Colon (tissue), 2 donors: Measurements from ENCODE around the gene CERS4.
"Not testable (repeated sequence)": the region's sequence is repeated elsewhere in the genome, so short reads cannot be mapped to it uniquely, and the experiment has no call there.

ENCODE experiments used
- FAIRE-seq: peaks from 2 replicates; lab custom pipeline; 2012; peaks lifted over from hg19 to GRCh38; lab: Jason Lieb, UNC
- donor health status: control.
- donor health status: control.

The CERS4 gene

DNA sequence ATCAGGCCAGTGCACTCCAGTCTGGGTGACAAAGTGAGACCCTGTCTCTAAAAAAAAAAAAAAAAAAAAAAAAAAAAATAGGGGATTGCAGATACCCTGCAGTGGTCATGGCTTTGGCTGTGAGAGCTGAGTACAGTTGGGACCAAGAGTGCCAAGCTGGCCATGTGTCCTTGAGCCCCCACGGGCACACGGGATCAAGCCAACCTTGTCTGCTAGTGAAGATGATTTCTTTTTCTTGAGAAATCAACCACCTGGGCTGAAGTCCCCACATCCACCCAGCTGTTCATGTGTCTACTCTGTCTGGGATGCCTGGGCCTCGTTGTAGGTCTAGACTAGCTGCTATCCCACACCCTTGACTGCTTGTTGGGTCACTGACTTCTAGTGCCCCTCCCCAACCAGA, 34.0 kb downstream of the CERS4 start:
- FAIRE-seq = no peak

DNA sequence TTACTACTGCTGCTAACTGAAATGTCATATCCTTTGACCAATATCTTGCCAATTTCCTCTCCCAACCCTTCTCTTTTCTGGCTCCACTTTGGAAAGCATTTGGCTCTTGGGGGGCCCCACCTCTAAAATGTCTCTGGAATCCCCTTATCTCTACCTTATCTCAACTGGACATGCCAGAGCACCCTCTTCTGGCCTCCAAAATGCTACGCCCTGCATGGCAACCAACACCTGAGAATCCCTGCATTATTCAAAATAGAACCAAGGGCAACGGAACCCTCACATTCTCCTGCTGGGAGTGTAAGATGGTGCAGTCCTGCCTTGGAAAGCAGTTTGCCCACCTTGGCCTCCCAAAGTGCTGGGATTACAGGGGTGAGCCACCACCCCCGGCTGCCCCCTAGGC, 35.3 kb downstream of the CERS4 start:
- no peak for FAIRE-seq

DNA sequence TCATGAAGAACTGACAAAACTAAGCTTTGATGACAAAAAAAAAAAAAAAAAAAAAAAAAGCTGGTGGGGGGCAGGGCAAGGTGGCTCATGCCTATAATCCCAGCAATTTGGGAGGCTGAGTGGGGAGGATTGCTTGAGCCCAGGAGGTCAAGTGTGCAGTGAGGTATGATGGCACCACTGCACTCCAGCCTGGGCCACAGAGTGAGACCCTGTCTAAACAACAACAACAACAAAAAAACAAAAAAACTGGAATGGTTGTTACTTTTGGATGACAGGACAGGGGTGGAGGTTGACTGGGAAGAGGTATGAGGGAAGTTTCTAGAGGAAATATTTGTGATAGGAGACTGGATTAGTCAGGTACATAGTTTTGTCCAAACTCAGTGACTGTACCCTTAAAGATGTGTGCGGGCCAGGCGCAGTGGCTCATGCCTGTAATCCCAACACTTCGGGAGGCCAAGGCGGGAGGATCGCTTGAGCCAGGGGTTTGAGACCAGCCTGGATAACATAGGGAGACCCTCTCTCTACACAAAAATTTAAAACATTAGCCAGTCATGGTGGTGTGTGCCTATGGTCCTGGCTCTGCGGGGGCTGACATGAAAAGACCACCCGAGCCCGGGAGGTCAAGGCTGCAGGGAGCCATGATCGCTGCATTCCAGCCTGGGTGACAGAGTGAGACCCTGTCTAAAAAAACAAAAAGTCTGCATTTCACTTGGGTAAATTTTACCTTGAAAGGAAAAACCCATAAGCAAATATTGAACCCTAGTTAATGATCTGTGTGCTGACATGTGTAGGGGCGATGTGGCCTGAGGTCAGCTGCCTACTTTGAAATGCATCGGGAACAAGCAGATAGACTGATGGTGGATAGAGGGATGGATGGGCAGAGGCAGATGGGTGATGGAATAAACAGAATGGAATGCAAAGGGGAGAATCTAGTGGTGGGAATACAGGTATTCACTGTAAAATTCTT, 37.0 kb downstream of the CERS4 start:
- FAIRE-seq = no peak

DNA sequence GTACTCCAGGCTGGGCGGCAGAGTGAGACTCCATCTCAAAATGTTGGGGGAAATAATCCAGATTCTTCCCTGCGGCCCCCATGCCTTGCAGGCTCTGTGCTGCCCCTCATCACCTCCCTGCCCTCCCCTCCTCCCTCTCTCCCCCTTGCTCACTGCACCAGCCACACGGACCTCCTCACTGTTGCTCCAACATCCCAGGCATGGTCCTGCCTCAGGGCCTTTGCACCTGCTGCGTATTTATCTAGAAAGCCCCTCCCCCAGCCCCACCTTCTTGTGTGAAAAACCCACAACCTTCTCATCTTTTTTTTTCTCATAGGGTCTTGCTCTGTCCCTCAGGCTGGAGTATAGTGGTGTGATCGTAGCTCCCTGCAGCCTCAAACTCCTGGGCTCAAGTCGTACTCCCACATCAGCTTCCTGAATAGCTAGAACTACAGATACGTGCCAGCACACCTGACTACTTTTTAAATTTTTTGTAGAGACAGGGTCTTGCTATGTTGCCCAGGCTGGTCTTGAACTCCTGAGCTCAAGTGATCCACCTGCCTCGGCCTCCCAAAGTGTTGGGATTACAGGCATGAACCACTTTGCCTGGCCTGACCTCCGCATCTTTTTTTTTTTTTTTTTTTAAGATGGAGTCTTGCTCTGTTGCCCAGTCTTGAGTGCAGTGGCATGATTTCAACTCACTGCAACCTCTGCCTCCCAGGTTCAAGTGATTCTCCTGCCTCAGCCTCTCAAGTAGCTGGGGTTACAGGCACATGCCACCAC, 38.1 kb downstream of the CERS4 start:
- not testable (repeated sequence) for FAIRE-seq

DNA sequence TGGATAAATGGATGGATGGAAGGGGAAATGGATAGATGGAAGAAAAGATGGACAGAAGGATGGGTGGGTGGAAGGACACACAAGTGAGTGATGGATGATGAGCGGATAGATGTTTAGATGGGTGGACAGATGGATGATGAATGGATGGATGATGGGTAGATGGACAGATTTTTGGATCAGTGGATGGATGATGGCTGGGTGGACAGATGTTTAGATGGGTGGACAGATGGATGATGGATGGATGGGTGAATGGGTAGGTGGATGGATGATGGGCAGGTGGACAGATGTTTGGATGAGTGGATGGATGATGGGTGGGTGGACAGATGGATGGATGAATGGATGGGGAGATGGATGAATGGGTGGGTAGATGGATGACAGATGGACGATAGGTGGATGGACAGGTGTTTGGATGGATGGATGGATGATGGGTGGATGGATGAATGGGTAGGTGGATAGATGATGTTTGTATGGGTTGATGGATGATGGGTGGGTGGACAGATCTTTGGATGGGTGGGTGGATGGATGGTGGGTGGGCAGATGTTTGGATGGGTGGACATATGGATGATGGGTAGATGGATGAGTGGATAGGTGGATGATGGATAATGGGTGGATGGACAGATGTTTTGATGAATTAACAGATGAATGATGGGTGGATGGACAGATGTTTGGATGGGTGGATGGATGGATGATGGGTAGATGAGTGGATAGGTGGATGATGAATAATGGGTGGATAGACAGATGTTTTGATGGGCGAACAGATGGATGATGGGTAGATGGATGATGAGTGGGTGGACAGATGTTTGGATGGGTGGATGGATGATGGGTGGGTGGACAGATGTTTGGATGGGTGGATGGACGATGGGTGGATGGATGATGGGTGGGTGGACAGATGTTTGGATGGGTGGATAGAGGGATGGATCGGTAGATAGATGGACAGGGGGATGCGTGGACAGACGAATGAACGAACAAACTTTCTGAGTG, 39.5 kb downstream of the CERS4 start:
- FAIRE-seq = no peak

DNA sequence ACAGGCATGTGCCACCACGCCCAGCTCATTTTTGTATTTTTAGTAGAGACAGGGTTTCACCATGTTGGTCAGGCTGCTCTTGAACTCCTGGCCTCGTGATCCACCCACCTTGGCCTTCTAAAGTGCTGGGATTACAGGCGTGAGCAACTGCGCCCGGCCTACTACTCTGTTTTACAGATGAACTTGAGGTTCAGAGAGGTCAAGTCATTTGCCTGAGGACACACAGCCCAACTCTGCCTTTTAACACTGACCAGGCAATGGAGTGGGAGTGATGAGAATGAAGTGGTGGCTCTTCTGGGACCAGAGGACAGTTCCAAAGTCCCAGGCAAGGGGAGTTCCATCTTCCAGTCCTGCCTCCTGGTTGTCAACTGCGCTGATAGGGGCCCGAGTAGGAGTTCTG, 41.4 kb downstream of the CERS4 start:
- FAIRE-seq = no peak

DNA sequence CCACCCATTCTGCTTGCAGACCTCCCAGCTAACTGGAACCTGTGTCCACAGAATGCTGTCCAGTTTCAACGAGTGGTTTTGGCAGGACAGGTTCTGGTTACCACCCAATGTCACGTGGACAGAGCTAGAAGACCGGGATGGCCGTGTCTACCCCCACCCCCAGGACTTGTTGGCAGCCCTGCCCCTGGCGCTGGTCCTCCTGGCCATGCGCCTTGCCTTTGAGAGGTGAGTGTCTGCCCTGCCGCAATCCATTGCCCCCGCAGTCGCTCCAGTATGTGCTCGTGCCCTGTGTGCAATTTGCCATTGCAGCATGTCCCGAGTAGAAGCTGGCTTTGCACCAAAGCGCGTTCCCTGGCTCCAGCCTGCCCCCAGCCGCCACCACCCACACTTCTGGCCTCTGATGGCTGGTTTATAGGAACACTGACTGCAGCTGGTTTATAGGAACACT, 41.9 kb downstream of the CERS4 start:
- FAIRE-seq = no peak

DNA sequence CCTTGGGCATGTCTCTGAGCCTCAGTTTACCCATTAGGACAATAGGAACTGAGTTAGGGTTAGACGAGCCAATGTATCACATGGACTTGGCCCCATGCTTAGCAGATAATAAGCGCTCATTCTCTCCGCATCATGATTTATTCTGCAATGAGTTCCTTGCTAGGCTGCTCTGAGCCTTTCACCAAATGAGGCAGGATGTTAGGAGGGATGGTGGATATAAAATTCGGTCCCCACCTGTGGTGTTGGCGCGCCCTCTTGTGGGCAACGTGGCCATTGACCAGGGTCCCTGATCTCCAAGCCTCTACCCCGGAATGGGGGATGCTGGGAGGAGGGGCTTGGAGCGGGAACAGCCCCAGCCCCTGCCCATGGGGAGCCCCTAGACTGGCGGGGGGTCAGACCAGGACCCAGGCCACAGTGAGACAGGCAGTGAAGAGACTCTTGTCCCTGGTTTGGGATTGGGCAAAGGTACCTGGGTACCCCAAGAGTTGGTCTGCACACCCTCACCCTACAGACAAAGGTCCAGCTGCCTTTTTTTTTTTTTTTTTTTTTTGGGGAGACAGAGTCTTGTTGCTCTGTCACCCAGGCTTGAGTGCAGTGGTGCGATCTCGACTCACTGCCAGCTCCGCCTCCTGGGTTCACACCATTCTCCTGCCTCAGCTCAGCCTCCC, 43.9 kb downstream of the CERS4 start:
- FAIRE-seq = no peak

DNA sequence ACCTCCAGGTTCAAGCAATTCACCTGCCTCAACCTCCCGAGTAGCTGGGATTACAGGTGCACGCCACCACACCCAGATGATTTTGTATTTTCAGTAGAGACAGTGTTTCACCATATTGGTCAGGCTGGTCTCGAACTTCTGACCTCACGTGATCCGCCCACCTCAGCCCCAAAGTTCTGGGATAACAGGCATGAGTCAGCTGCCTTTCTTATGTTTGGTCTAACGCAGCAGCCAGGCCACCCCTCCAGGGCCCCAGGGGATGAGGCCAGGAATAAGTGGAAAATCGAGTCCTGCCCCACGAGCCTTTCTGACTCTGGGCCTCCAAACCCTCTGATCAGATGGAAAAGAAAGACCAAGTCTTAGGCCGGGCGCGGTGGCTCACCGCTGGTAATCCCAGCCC, 44.5 kb downstream of the CERS4 start:
- FAIRE-seq = no peak

DNA sequence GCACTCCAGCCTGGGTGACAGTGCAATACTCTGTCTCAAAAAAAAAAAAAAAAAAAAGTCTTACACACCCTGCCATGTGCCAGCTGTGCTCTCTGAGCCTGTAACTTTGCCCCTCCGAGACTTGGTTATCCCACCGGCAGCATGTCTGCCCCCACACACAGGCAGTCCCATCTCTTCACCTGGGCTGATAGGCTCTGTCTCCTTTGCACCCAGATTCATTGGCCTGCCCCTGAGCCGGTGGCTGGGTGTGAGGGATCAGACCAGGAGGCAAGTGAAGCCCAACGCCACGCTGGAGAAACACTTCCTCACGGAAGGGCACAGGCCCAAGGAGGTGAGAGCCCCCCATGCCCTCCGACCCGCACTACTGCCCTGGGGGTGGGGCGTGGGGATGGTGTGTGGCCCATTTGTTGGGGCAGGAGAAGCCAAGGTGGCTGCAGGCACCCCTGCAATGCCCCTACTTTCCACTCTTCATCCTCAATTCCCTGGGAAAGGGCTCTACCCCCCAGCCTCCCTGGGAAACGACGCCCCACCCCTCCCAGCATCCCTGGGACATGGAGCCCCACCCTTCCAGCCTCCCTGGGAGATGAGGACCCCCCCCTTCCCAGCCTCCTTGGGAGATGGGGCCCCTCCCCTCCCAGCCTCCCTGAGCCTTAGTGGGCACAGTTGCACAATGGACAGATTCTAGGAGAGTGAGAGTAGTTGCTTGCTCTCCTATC, 45.3 kb downstream of the CERS4 start:
- no peak for FAIRE-seq

DNA sequence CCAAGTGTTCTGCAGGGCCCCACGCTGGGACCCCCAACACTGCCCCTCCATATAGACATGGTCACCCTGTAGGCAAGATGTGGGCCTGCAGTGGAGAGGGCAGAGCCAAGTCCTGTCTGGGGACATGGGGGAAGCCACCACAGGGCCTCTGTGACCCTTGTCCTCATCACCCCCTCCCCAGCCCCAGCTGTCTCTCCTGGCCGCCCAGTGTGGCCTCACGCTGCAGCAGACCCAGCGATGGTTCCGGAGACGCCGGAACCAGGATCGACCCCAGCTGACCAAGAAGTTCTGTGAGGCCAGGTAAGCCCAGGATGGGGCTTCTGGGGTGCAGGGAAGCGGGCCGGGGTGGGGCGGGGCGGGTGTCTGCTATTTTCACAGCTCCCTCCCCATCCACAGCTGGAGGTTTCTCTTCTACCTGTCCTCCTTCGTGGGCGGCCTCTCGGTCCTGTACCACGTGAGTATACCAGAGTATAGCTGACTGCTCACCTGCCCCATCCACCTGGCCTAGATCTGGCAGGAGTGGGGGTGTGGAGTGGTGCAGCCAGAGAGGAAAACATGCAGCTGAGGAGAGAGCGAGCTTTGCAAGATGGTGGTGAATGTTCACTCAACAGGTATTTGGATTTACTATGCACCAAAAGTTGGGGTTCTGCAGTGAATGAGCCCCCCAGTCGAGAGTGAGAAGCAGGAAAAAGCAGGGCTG, 46.4 kb downstream of the CERS4 start:
- no peak for FAIRE-seq

DNA sequence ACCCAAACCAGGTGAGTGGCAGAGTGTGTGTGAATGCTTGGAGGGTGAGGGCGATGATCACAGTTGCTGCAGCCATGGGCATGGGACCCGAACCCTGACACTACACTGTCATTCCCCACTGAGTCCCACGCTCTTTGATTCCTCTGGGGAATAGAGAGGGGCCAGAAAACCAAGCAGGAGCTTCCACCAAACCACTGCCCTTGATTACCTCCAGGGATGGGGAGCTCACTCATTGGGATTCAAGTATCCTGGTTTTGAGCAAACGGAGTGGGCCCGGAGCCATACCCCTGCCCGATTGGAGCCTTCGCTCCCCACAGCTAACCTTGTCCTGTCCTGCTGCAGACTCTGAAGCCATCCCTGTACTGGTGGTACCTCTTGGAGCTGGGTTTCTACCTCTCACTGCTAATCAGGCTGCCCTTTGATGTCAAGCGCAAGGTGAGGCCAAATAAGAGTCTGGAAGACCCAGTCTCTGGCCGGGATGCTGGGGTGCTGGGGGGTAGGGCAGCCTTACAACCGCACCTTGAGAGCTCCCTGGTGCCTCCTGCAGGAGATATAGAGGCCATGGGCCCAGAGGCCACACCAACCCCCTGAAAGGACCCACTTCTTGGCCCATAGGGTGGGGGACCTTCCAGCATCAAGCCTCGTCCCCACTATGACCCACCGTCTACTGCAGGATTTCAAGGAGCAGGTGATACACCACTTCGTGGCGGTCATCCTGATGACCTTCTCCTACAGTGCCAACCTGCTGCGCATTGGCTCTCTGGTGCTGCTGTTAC, 47.3 kb downstream of the CERS4 start:
- FAIRE-seq = no peak

DNA sequence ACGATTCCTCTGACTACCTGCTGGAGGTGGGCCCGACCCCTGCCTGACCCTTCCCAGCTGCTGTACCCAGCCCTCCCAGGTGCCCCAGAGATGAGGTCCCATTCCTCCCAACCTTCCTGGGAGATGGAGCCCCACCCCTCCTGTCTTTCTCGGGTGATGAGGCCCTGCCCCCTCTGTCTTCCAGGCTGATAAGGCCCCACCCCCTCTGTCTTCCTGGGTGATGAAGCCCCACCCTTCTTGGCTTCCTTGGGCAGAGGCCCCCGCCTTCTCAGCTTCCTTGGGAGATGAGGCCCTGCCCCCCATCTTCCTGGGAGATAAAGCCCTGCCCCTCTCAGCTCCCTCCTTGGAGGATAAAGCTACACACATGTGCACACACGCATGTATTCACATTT, 47.9 kb downstream of the CERS4 start:
- FAIRE-seq = no peak

DNA sequence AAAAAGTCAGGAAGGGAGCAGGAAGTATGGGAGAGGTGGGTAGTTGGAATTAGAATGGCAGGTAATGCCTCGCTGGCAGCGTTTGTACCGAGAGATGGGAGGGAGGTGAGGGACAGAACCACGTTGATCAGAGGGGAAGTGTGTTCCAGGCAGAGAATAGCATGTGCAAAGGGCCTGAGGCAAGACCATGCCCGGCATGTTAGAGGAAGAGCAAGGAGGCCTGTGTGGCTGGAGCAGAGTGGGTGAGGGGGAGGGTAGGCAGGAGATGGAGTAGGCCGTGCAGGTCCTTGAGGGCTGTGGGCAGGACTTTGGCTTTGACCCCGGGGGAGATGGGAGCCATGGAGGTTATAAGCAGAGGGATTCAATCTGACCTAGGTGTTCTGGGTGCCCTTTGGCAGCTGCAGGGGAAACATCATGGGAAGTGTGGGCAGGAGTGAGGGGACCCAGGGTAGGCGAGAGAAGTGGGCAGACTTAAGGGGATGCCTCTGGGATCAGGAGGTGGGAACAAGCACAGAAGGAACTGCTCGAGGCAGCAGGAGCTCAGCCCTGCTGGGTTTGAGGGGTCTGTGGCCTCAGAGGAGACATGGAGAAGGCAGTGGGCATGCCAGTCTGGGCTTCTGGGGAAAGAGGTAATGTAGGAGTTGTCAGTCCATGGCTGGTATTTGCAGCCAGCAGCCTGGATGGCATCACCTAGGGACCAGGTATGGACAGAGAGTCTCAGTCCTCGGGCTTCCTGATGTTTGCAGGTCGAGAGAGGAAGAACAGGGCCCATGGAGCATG, 50.2 kb downstream of the CERS4 start:
- FAIRE-seq = no peak

DNA sequence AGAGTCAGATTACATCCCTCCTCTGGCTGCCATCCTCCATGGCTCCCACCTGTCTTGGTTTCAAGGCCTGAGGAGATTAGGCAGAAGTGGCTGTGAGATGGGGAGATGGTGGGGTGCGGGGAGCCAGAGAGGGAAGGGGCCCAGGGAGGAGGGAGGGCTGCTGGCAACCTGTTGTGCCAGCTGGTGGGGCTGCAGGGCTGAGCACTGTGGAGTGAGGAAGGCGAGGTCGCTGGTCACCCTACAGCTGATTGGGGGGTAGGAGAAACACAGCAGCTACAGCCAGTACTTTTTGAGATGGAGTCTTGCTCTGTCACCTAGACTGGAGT, 50.7 kb downstream of the CERS4 start:
- FAIRE-seq = no peak

DNA sequence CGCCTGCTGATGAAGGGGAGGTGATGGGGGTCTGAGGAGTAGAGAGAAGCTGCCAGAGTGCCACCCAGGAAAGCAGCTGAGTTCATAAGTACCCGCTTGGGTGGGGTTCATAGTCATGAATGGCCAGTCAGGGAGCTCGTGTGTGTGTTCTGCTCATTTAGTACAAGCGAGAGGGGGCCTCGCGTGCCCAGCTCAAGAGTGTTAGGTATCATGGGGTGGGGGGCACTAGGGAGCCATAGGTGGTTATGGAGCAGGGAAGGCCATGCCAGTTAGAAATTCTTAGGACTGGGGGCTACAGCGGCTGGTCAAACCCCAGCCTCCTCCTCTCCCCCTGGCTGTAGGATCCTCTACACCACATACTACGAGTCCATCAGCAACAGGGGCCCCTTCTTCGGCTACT, 52.2 kb downstream of the CERS4 start:
- FAIRE-seq = no peak

DNA sequence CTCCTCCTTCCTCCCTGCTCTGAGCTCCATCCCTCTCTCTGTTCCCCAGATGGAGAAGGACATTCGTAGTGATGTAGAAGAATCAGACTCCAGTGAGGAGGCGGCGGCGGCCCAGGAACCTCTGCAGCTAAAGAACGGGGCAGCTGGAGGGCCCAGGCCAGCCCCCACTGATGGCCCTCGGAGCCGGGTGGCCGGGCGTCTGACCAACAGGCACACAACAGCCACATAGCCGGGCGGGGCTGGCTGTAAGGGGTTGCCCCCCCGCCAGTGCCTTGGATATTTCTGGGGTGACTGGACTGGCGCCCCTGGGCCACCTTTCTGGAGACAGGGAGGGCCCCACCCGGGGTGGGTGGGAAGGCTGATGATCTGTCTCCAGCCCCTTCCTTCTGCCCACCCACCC, 52.7 kb downstream of the CERS4 start:
- no peak for FAIRE-seq

DNA sequence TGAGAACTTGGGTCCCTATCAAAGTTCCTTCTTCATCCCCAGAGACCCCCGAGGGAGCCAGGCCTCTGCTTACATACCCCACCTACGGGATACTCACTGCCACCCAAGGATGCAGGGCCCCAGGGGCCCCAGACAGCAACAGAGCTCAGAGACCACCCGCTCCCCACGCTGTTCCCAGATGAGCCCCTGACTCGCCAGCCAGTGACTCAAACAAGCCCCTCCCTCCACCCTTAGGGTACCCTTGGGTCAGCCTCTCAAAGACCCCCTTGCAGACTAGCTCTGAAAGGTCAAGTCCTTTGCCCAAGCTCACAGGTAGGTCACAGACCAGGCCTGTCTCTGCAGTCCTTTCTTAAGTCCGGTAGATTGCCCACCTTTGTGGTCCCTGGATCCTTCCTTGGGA, 53.3 kb downstream of the CERS4 start:
- FAIRE-seq = no peak

DNA sequence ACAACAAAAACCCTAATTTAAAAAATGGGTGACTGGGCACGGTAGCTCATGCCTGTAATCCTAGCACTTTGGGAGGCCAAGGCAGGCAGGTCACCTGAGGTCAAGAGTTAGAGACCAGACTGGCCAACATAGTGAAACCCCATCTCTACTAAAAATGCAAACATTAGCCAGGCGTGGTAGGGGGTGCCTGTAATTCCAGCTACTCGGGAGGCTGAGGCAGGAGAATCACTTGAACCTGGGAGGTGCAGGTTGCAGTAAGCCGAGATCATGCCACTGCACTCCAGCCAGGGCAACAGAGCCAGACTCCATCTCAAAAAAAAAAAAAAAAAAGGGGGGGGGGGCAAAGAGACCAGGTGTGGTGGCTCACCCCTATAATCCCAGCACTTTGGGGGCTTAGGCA, 55.1 kb downstream of the CERS4 start:
- FAIRE-seq = not testable (repeated sequence)
